RCC 7860 (cell line): ENCODE data around the gene PCDH15.

Source experiments
- DNase-seq: peaks from one replicate; pipeline ENCODE4 v3.0.0-alpha.2; 2015; ENCODE audit warnings: low spot score
- FAIRE-seq: peaks from 2 replicates; lab custom pipeline; 2012; peaks lifted over from hg19 to GRCh38; lab: Jason Lieb, UNC

PCDH15 gene

DNA sequence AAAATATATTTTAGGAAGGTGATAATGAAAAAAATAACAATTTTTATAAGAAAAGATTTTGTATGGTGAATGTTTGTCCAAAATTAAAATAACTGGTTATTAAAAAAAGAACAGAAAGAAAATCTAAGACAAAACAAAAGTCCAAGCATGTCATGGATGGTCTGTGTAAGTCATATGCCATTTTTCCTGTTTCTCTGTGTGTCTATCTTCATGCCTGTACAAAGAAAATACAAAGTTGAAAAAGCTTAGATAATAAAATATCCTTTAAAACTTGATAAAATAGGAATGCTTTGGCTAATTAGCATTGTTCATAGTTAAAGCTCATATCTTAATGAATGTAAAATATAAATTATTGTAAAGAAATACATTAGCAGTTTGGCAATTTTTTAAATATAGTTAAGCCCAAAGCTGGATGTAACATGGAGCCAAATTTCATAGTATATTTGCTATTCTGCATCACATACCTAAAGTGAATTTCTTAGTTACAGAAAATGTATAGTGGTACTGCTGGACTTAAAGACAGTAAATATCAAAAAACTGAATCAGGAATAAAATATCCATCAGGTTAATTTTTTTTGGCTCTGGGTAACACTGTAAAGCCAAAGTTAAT lies 661.1 kb downstream of the PCDH15 start:
- peak; percentile 22 for FAIRE-seq
- no peak for DNase-seq

DNA sequence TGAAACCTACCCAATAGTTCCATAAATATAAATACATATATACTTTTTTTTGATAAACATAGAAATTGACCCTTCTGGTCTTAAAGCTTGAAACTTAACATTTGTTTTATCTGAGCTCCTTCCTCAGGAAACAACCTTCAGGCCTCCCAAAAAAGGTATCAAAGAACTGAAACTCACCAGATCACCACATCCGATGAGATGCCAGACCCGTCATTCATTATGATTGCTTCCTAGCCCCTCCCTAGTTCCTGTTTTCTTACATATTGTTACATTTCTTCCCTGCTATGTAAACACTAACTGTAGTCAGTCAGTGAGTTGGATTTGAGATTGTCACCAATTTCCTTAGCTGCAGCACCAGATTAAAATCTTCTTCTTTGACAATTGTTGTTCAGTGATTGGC lies 663.6 kb downstream of the PCDH15 start:
- DNase-seq = no peak
- no peak for FAIRE-seq

DNA sequence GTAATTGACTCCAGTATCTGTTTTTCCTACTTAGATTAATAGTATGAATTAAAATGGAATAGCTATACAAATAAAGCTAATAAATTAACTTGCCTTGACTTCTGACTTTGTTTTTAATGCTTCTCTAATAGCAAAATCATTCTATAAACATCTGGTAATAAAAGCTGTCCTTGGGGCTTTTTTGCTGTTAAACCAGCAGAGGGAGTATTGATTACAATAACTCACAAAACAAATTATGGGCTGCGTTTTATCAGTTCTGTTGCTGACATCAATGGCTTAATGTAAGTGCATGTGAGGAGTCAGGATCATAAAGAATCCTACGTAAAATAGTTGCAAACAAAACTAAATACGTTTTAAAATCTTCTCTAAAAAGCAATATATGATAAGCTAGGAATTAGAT lies 667.8 kb downstream of the PCDH15 start:
- DNase-seq = no peak
- peak; percentile 29 for FAIRE-seq

DNA sequence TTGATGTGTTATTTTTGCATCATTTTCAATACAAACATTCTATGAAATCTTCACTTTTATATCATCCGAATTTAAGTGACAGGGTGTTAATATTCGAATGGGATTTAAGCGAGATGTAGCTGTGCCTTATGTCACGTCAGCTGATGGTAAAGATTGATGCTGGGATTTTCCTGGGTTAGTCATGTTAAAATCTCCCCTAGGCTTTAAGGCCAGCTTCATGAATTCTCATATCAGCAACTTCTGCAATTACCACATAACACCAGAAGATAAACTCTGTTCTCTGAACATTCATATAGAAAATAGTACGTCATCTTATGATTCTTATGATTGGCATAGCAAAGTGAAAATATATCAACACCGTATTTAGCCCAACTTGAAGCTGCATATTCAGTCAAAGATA lies 669.2 kb downstream of the PCDH15 start:
- FAIRE-seq = no peak
- DNase-seq = no peak

DNA sequence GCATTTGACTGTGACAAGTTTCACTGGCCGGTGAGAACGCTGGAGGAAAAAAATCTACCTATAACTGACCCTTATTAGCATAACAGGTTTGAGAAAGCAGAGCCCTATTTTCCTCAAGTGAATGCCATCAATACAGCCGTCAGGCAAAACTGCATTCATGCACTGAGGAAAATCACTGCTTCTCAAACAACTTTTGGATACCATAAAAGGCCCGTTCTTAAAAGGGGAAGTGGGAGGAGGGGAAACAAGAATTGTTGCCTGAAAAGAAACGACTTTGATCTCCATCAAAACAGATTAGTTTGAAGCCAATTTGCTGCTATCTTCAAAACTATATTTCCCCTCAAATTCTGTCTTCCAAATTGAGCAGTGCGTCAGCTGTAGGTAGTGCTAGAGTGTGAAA lies 670.6 kb downstream of the PCDH15 start:
- FAIRE-seq = no peak
- DNase-seq = no peak

DNA sequence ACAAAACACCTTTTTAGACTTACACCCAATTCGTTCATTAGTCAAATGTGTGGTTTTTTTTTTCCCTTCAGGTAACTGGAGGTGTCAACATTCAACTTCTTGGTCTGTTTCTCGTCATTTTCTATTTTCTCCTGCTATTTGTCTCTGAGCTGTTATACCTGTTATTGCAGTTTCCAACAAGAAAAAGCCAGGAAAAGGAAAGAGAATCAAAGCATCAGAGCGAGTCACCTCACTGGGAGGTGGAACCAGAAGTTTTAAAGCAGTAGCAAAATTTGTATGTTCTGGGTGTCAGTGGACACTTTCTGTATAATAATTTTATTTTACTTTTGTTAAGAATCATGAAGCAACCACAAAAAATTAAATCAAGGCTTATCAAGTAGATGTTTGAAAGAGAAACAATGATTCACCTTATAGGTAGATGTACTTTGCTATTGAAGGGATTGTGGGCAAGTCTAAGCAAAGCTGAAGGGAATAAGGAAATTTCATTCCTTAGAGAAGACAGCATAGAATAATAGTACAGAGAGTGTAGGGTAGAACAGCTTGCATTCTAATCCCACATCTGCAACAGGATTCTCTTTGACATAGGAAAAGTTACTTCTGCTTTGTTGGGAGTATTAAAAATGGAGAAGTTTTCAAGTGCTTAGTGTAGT lies 675.8 kb downstream of the PCDH15 start:
- DNase-seq (no peak), FAIRE-seq (no peak)

DNA sequence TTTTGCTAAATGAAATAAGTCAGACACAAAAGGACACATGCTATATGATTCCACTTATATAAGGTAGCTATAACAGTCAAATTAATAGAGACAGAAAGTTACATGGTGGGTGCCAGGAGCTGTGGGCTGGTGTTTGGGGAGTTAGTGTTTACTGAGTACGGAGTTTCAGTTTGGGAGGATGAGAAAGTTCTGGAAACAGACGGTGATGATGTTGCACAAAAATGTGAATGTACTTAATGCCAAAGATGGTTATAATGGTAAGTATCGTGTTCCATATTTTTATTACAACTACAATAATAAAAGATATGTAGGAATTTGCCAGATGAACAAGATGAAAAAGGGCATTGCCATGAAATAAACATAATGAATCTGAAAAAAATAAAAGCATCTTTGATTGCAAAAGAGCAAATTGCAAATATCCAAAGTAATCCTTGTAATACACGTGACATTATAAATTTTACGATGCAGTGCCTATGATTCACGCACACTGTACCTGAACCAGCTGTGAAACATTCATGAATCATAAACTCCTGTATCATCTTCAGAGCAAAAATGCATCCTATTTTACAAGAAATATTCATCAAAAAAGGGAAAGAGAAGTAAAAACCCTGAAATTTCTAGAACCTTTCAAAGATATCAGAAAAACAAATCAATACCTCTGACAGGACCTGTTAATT lies 676.7 kb downstream of the PCDH15 start:
- DNase-seq (no peak), FAIRE-seq (no peak)

DNA sequence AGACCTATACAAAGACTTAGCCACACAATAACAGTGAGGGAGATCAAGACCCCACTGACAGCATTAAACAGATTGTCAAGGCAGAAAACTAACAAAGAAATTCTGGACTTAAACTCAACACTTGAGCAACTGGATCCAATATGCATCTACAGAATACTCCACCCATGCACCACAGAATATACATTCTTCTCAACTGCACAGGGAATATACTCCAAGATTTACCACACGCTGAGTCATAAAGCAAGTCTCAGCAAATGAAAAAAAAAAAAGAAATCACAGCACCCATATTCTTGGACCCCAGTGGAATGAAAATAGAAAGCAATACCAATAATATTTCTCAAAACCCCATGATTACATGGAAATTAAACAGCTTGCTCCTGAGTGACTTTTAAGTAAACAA lies 680.2 kb downstream of the PCDH15 start:
- FAIRE-seq = no peak

DNA sequence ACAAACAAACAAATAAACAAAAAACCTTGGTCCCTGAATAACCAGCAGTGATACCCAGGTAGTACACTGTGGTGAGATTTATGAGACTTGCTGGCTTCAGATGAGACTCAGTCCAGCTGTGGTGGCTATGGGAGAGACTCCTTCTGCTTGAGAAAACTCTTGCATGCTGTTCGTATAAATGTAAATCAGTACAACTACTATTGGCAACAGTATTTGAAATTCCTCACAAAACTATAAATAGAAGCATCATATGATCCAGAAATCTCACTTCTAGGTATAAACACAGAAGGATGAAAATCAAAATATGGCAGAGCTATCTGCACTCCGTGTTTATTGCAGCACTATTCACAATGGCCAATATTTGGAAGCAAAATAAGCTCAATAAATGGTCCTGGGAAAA lies 692.1 kb downstream of the PCDH15 start:
- DNase-seq (no peak), FAIRE-seq (no peak)

More for the DNA sequence above, 680.2 kb downstream of the PCDH15 start:
- DNase-seq = no peak

DNA sequence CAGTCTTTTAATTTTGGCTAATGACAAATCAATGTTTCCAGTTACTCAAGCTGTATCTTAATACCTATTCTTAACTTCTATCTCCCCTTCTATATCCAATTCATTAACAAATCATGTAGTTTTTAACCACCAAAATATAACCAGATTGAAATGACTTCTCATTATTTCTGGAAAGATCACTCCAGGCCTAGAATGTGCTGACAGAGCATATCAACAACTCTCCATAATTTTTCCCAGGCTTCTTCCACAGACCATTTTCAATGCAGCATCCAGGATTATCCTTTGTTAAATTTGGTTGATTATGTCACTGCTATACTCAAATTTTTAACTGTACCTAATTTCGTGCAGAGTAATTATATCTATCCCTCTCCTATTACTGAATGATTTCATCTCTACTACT lies 704.1 kb downstream of the PCDH15 start:
- no peak for DNase-seq
- no peak for FAIRE-seq

DNA sequence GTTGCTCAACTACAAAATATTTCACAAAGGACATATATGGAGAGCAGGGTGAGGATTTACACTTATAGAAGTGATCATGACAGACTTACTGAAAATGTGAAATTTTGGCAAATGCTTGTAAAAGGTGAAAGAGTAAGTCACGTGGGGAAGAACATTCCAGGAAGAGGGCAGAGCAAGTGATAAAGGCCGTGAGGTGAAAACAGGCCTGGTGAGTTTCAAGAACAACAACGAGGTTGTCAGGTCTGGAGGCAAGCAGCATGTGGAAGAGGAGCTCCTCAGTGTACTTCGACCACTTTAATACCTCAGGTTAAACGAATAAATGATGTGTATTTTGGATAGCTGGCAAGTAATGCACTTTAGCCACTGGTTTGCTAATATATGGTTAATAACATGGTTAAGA lies 706.7 kb downstream of the PCDH15 start:
- DNase-seq = no peak
- FAIRE-seq = no peak

DNA sequence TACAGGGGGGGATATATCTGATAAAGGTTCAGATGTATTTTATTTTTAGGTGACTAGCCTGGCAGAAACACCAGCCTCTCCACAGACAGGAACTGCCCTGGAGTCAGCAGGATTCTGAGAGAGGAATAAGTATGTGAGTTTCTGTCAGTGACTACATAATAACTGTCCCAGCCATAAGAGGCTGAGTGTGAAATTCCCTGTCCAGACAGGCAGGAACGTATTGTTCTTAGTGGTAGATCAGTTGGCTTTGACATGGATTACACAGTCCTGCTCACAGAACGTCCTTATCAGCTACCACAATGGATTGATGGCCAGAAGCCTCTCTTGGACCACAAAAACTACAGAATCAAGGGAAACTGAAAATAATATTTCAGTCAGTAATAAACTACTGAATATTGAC lies 709.8 kb downstream of the PCDH15 start:
- DNase-seq (no peak), FAIRE-seq (no peak)

DNA sequence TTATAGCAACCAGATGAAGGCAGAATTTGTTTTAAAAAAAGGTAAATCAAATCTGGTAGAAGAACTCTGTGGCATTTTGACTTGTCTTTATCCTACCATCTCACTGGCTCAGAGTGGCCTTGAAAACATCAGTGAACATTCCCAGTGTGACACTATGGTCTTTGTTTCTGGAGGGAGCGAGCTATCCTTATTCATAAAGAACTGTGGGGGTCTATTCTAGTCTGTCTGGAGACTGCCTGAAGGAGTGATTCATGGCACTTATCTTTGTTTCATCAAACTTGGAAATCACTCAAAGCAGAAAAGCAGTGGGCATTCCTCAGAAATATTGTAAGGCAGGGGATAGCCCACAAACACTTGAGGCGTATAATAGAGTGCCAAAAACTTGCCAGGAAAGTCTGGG lies 719.1 kb downstream of the PCDH15 start:
- no peak for DNase-seq
- no peak for FAIRE-seq

DNA sequence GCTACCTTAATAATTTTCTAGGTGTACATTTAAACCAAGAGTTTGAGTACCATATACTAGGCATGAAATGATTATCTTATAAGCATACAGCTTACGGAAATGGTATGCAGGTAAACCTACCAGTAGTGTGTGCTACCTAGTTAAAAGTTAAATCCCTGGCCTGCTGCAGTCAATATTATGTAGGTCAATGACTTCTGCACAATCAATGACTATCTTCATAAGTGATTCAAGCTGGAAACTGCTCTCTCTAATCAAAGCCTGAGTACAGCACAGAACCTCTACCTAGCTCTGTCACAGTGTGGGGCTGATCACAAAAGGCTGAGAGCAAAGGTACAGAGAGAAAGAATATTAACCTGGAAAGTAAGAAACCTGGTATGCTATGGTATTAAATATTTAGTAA lies 733.7 kb downstream of the PCDH15 start:
- DNase-seq = no peak
- FAIRE-seq = no peak

DNA sequence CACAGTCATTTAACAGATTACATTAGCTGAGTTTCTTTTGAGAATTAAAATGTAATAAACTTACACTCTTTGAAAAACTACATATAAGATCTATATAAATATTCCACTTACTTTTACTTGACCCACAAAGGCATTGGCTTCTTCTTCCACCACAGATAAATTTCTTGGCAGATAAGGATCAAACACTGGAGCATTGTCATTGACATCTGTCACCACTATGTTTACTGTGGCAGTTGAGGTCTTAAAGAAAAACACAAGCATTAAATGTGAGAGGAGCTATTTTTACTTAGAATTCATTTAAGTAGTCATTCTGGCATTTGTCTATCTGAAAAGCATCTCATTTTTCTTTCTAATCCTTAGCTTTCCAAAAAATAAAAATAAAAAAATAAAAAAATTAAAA lies 734.4 kb downstream of the PCDH15 start:
- DNase-seq = no peak
- no peak for FAIRE-seq

DNA sequence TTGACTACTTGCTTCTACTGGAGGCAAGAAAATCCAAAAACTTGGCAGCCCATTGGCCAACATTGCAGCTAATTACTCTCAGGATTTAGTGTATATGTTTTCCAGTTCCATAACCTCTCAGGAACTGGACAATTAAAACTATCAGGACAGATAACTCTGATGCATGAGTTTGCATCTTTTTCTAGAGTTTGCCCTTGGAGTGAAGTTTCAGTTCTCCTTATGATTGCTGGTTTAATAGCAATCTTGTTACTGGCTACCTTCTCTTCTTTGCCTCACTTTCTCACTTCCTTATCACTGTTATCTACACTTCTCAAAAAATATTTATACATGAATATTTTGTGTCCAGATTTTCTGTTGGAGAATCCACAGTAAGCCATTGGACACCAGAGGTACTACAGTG lies 735.9 kb downstream of the PCDH15 start:
- FAIRE-seq = no peak

DNA sequence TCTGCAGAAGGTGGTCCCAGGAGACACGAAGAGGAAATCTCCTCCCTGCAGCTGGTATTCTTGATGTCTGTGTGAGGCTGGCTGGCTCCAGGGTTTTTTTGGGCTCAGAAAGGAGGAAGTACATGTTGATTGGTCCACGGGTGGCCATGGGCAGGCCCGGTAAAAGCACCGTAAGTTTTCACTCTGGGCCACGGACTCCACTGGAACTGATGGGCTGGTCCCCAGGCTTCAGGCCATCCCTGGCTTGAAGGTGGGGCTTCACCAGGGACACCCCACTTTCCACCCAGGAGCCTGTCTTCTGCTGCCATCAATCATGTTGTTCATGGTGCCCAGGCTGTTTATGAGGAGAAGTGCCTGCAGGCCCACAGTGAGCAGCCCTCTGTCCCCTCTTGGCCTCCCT lies 736.8 kb downstream of the PCDH15 start:
- DNase-seq (no peak), FAIRE-seq (no peak)

More for the DNA sequence above, 735.9 kb downstream of the PCDH15 start:
- no peak for DNase-seq

DNA sequence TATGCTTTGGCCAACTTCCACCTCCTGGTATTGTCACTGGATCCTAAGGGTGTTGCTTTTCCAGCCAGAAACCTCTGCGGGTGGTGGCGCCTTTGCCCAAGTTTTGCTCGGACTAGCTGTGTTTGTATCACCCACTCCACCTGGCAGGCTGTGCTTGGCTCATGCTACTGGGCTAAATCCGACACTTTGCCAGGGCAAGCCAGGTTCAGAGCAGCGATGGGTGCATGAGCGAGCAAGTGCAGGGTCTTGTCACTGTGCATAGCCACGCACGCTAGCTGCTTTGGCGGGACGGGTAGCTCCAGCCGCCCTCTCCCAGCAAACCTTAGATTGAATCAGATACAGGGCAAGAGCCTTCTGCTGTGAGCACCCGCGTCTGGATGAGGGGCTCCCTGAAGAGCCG lies 737.5 kb downstream of the PCDH15 start:
- DNase-seq (no peak), FAIRE-seq (no peak)

DNA sequence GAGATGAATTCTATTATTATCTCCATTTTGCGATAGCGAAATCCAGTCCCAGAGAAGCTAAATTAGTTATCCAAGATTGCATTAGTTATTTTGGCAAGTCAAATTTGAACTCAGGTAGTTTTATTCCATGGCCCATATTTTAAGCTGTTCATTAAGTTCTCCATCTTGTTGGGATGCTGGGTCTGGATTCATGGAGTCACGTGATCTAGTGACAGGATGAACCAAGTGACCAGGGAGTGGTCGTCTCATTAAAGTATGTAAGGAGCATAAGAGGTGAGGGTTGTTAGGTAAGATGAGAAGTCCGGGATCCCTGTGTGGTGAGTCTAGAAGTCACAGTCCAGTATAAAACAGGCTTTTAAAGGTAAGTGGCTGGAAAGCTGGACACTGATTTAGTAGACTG lies 740.5 kb downstream of the PCDH15 start:
- FAIRE-seq = no peak
- no peak for DNase-seq

DNA sequence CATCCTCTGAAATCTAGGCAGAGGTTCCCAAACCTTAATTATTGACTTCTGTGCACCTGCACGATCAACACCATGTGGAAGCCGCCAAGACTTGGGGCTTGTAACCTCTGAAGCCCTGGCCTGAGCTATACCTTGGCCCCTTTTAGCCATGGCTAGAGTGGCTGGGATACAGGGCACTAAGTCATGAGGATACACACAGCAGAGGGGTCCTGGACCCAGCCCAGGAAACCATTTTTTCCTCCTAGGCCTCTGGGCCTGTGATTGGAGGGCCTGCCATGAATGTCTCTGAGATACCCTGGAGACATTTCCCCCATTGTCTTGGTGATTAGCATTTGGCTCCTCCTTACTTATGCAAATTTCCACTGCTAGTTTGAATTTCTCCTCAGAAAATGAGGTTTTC lies 743.7 kb downstream of the PCDH15 start:
- no peak for DNase-seq
- FAIRE-seq = no peak

DNA sequence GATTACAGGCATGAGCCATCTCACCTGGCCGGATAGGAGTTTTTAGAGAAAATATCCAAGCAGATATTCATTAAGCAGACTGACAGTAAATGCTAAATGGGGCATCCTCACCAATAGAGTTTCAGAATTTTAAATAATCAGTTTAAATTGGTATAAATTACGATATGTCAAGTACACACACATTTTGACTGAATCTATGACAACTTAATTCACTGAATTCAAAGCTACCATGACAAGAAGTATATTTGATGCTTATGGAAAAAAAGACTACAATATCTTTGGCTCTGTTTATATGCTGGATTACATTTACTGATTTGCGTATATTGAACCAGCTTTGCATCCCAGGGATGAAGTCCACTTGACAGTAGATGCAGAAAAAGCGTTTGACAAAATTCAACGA lies 774.7 kb downstream of the PCDH15 start:
- no peak for FAIRE-seq

DNA sequence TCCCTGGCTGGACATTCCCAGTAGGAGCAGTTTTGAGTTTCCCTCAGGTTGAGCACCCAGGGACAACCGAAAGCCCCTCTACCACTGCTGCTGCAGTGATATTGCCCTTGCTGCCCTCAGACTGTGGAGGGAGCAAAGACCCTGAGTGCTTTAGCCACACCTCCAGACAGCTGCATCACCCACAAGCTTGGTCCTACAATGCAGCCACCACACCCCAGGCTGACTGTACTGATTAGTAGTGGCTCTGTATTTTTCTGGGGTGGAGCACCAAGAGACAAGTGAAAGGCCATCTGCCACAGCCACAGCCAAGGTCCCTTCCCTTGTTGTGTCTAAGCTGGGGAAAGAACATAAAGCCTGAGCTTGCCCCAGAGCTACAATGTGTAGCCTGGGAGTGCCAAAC lies 789.9 kb downstream of the PCDH15 start:
- no peak for FAIRE-seq
- DNase-seq = no peak

More for the DNA sequence above, 774.7 kb downstream of the PCDH15 start:
- DNase-seq = no peak
